Measurements from ENCODE around the gene FGD3.
"Not testable (repeated sequence)": the region's sequence is repeated elsewhere in the genome, so short reads cannot be mapped to it uniquely, and the experiment has no call there.

FGD3 gene

GRCh38 chr9:92978345-92978875 lies 31.1 kb downstream of the FGD3 start:
- DNase-seq (ENCODE audit: low read depth in 2 of 2) = no peak

- no peak for DNase-seq (ENCODE audit: low read depth in 2 of 2)
These were observed 32.1 kb downstream of the FGD3 start for GRCh38 chr9:92979283-92980056.

DNA sequence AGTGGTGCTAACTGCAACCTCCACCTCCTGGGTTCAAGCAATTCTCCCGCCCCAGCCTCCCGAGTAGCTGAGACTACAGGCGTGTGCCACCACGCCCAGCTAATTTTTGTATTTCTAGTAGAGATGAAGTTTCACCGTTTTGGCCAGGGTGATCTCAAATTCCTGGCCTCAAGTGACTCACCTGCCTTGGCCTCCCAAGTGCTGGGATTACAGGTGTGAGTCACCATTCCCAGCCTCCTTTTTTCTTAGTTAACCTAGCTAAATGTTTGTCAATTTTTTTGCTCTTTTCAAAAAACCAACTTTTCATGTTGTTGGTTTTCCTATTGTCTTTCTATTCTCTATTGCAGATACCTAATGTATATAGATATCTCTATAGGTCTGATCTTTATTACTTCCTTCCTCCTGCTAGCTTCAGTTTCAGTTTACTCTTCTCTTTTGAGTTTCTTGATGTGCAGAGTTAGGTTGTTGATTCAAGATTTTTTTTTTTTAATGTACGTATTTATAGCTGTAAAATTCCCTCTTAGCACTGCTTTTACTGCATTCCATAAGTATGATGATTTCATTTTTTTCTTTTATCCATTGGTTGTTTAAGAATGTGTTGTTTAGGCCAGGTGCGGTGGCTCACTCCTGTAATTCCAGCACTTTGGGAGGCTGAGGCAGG lies 32.9 kb downstream of the FGD3 start:
- DNase-seq (ENCODE audit: low read depth in 2 of 2) = no peak

- DNase-seq (ENCODE audit: low read depth in 2 of 2) = no peak
These were observed 34.8 kb downstream of the FGD3 start for GRCh38 chr9:92982130-92982529.

GRCh38 chr9:92983984-92984589 lies 36.8 kb downstream of the FGD3 start:
- no peak for DNase-seq (ENCODE audit: low read depth in 2 of 2)

DNA sequence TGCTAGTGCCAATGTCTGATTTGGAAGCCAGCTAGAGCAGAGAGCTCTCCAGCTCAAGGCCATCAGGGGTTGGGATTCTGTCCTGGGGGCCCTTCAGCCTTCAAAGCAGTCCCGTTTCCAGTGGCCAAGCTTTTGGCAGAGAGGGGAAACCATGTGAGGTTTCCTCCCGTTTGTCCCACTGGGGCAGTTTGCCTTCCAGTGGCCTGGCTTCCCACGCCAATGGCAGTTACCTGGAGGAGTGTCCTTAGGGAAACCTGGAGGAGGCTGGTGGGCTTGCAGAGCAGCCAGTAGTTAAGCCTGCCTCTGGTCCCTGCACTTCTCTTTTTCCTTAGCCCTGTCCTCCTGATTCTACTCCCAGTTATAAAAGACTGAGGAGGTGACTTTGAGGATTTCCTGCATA lies 37.7 kb downstream of the FGD3 start:
- no peak for DNase-seq (ENCODE audit: low read depth in 2 of 2)

DNA sequence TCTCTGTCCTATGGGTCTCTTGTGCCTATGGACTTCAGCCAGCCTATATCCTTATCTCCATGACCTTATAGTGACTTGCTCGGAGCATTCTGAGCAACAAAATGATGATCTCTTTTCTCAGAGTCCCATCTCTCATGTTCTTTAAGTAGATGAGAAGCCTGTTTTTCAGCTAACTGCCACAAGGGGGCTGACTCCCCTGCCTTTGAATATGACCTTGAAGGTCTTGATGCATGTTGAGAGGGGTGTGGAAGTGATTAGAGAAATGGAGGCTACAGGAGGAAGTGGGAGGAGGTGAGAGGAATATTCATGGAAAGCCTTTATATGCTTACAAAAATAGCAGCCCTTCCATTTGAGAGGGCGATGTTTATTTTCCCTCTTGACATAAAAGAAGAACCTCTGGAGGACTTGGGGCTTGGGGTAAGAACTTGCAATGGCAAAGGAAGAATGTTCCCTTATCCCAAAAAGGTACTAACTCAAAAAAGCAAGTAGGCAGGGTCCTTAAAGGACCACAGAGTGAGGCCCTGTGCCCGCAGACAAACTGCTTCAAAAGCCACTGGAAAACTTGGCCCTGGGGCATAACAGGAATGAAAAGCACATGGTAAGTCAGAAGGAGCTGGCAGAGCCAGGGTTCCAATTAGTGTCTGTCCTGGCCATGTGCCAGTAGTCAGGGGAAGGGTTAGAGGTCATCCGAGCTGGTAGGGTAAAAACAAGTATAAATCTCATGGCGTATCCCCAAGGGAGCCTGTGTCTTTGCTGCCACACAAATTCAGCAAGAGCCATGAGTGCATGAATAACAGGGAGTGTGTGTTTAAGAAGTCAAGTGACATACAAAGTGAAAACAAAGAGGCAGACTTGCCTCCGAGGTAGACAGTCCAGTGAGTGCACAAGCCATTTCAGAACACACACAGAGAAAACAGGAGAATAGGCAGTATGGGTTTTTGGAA lies 39.1 kb downstream of the FGD3 start:
- DNase-seq (ENCODE audit: low read depth in 2 of 2) = peak in 1 of 2 donors; percentile 49

DNA sequence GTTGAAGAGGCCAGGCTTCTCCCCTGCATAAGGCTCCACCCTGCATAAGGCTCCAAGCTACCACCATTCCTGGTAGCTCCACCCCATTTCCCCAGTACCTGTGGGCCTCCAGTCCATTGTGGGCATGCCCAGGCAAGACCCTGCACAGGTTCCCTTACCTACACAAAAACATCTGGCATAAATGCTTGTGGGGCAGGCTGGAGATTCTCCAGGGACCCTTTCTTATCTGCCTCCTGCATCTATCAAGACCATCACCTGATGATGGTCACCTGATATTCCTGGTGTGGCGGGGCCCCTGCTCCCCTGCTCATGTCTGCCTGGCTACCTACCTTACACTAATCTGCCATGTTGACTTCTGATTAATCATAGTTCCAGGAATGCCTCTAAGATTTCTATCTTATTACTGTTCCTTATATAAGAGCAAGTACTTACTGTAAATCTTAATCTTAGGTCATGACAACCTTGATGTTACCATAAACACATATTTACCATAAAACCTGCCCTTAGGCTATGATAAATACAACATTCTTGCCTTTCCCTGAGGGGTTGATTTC lies 41.0 kb downstream of the FGD3 start:
- no peak for DNase-seq (ENCODE audit: low read depth in 2 of 2)

GRCh38 chr9:92989561-92989960 lies 42.2 kb downstream of the FGD3 start:
- DNase-seq (ENCODE audit: low read depth in 2 of 2) = no peak

GRCh38 chr9:92990461-92990860 lies 43.1 kb downstream of the FGD3 start:
- DNase-seq (ENCODE audit: low read depth in 2 of 2) = no peak

- DNase-seq (ENCODE audit: low read depth in 2 of 2) = no peak
These were observed 45.2 kb downstream of the FGD3 start for GRCh38 chr9:92992549-92992948.

DNA sequence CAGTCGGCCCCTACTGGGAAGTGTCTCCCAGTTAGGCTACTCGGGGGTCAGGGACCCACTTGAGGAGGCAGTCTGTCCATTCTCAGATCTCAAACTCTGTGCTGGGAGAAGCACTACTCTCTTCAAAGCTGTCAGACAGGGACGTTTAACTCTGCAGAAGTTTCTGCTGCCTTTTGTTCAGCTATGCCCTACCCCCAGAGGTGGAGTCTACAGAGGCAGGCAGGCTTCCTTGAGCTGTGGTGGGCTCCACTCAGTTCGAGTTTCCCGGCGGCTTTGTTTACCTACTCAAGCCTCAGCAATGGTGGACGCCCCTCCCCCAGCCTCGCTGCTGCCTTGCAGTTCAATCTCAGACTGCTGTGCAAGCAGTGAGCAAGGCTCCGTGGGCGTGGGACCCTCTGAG lies 51.5 kb downstream of the FGD3 start:
- DNase-seq (ENCODE audit: low read depth in 2 of 2) = not testable (repeated sequence)

GRCh38 chr9:93001031-93001430 lies 53.7 kb downstream of the FGD3 start:
- DNase-seq (ENCODE audit: low read depth in 2 of 2) = no peak

- no peak for DNase-seq (ENCODE audit: low read depth in 2 of 2)
These were observed 55.4 kb downstream of the FGD3 start for GRCh38 chr9:93002700-93003099.

- peak; percentile 54 to 57 for DNase-seq (ENCODE audit: low read depth in 2 of 2)
These were observed 56.5 kb downstream of the FGD3 start for GRCh38 chr9:93003552-93004407.

- DNase-seq (ENCODE audit: low read depth in 2 of 2) = no peak
These were observed 57.2 kb downstream of the FGD3 start for GRCh38 chr9:93004561-93004960.

DNA sequence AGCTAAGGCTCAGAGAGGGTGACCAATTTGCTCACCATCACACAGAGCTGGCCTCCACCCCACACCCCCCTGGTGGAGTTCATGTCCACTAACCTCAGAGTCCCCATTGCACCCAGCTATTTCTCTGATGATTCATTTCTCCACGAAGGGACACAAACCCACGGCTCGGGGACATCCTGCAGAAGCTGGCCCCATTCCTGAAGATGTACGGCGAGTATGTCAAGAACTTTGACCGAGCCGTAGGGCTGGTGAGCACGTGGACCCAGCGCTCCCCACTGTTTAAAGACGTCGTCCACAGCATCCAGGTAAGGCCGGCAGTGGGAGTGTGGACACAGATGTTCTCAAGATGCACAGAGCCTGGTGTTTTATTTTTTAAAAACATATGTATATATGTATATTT lies 58.6 kb downstream of the FGD3 start:
- DNase-seq (ENCODE audit: low read depth in 2 of 2) = no peak

- DNase-seq (ENCODE audit: low read depth in 2 of 2) = no peak
These were observed 60.3 kb downstream of the FGD3 start for GRCh38 chr9:93007529-93008058.

- DNase-seq (ENCODE audit: low read depth in 2 of 2) = no peak
These were observed 61.1 kb downstream of the FGD3 start for GRCh38 chr9:93008457-93008856.
